Astrocyte (in vitro differentiated cells and primary cell): Measurements from ENCODE around the gene PRAC1.

Experiments used
- EZH2 ChIP-seq: IDR thresholded peaks from 2 replicates; pipeline ENCODE4 v1.6.1; 2012; ENCODE audit warnings: mild to moderate bottlenecking, low read length, inconsistent platforms; ENCODE audit not compliant: insufficient read depth
- TF ChIP-seq, protein P1 (sequence below): IDR thresholded peaks from 2 replicates; pipeline ENCODE4 v1.5.1; 2011; ENCODE audit warnings: low read depth, mild to moderate bottlenecking, inconsistent platforms, low read length, moderate library complexity; ENCODE audit not compliant: insufficient read depth

DNA sequence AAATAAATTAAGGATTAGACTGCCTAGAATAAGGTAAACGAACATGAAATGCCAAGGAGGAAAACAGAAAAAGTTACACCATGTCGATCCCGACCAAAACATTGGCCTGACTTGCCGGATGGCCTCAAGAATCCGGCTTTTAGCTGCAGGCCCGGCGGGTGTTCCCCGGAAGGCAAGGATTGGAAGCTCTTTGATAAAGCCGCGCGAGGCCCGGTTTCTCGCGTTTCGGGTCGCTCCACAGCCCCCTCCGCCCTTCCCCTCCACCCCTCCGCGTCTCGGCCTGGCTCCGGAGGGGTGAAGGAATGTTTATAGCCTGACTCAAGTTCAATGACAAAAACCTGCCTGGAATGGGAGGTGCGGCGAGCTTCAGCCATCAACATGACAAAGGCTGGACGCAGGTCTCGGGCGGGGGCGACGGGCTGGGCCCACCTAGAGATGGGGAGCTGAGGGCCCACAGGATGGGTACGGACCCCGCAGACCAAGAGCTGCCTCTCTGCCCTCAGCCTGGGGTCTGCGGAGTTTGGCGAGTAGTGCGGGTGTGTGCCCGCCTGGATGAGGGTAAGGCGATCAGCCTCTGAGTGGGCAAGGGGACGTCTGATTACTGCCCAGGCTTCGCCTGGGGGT is 2.6 kb downstream of the PRAC1 start:
- TF ChIP-seq, protein P1, sequence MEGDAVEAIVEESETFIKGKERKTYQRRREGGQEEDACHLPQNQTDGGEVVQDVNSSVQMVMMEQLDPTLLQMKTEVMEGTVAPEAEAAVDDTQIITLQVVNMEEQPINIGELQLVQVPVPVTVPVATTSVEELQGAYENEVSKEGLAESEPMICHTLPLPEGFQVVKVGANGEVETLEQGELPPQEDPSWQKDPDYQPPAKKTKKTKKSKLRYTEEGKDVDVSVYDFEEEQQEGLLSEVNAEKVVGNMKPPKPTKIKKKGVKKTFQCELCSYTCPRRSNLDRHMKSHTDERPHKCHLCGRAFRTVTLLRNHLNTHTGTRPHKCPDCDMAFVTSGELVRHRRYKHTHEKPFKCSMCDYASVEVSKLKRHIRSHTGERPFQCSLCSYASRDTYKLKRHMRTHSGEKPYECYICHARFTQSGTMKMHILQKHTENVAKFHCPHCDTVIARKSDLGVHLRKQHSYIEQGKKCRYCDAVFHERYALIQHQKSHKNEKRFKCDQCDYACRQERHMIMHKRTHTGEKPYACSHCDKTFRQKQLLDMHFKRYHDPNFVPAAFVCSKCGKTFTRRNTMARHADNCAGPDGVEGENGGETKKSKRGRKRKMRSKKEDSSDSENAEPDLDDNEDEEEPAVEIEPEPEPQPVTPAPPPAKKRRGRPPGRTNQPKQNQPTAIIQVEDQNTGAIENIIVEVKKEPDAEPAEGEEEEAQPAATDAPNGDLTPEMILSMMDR = no peak
- no peak for TF ChIP-seq EZH2
